ENCODE data around the gene SEZ6L2.
A peak's percentile ranks its signal among the peaks of the same experiment; 100 is the strongest.
"Not testable (repeated sequence)": the region's sequence is repeated elsewhere in the genome, so short reads cannot be mapped to it uniquely, and the experiment has no call there.

The SEZ6L2 gene

GRCh38 chr16:29883987-29884386, 15.4 kb downstream of the SEZ6L2 start:
- no peak for DNase-seq (ENCODE audit: low read depth)

DNA sequence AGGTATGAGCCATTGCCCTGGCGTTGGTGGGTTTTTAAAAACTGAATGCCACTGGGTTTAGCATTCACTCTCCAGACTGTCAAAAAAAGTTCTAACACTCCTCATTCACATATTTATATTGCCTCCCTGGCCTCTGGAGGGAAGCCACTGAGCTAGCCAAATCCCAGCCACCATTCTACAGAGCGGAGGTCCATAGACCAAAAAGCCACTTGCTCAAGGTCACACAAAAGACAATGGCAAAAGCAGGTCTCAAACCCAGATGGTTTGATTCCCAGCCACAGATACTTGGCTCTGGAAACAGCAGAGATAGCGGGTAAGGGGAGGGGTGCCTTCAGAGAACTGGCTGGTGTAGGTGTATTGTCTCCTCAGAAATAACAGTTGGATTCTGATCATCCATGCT, 18.3 kb downstream of the SEZ6L2 start:
- DNase-seq (ENCODE audit: low read depth) = no peak

DNA sequence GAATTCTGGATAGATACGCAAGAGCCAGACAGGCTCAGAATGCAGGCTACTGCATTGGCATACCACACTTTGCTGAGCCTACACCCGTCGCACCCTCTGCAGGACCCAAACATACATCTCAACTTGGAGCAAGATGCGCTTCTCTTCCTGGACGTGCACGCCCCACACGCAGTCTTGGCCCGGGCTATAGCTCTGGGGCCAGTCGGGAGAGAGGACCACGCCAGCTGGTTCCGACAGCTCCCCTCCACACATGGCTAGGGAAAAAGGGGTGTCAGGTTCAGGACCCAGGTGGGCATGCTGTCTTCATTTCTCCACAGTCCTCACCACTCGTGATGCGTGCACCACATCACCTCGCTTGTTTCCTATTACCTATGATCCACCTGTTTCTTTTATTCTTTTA, 21.2 kb downstream of the SEZ6L2 start:
- no peak for DNase-seq (ENCODE audit: low read depth)

GRCh38 chr16:29877266-29877961, 21.9 kb downstream of the SEZ6L2 start:
- DNase-seq (ENCODE audit: low read depth) = peak; percentile 28

DNA sequence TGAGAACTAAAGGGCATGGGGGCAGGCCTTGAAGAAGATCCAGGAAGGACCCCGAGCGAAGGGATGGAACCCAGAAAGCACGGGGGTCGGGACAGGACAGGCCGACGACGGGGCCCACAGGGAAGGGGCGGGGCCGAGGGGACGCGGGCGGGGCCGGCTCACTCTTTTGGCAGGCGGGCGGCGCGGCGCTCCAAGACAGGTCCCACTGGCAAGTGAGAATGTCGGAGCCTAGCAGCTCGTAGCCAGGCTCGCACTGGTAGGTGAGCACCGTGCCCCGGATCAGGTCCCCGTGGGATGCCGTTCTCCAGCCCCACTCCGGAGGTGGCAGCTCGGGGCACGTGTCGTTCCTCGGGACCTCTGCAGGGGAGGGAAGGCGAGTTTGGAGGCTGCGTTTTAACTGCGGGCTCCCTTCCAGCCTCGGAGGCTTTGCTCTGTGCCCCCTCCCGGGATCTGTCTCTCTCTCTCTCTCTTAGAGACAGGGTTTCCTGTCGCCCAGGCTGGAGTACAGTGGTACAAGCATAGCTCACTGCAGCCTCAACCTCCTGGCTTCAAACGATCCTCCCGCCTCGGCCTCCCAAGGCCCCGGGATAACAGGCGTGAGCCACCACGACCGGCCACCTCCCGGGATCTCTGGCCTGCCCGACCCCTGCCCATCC, 22.6 kb downstream of the SEZ6L2 start:
- no peak for DNase-seq (ENCODE audit: low read depth)

- no peak for DNase-seq (ENCODE audit: low read depth)
These were observed 23.1 kb downstream of the SEZ6L2 start for GRCh38 chr16:29876217-29876593.

DNA sequence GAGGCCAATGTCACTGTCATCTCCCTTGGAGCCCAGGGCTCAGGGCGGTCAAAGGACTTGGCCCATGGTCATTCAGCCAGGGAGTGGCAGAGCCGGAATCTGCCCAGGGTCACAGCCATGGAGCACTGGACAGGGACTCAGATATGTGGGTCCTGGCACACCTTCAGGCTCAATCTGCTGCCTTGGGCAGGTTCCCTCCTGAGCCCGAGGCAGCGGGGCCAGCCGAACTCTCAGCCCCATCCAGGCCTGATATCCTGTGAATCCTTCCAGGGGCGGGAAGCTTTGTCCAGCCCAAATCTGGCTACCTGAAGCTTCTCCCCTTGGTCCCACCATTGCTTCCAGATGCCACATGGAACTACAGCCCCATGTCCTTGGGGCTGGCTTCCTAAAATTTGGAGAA, 24.1 kb downstream of the SEZ6L2 start:
- DNase-seq (ENCODE audit: low read depth) = no peak

- DNase-seq (ENCODE audit: low read depth) = no peak
These were observed 26.0 kb downstream of the SEZ6L2 start for GRCh38 chr16:29873319-29873718.

- DNase-seq (ENCODE audit: low read depth) = no peak
These were observed 27.4 kb downstream of the SEZ6L2 start for GRCh38 chr16:29871822-29872546.

- not testable (repeated sequence) for DNase-seq (ENCODE audit: low read depth)
These were observed 30.3 kb downstream of the SEZ6L2 start for GRCh38 chr16:29869067-29869466.

GRCh38 chr16:29868396-29869009, 30.8 kb downstream of the SEZ6L2 start:
- no peak for DNase-seq (ENCODE audit: low read depth)

DNA sequence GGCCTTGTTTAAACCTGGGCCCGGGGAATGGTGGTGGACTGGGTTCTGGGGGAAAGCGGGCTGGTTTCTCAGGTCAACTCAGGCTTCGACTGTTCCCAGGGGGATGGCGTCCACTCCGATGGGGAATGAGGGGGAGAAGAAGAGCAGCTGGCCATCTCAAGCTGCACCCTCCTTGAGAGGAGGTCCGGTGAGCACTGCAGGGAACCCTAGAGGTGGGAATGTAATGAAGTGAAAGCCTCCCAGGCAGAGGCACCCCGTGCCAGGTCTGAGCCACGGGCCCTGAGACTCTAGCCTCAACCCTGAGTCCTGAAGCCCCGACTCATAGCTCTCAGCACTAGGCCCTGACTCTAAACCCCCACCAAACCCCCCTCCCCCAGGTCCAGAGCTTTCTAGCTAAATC, 35.1 kb downstream of the SEZ6L2 start:
- no peak for DNase-seq (ENCODE audit: low read depth)

DNA sequence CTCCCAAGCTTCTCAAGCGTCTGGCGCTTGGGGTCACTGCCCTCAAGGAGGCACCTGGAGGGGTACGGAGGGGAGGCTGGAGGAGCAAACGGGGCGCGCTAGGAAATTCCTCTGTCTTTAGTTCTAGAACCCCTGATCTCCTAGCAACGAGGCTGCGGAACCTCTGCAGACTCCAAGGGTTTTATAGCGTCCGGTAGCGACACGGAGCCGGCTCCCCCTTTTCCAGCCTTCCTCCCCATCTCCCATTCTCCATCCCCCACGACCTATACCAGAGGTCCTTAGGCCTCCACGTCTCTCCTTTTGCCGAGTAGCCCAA, 35.7 kb downstream of the SEZ6L2 start:
- no peak for DNase-seq (ENCODE audit: low read depth)

GRCh38 chr16:29862884-29863668, 36.3 kb downstream of the SEZ6L2 start, which contains the start of gene CDIPT:
Gene CDIPT, minus strand, starts transcription at chr16:29863226. Its CDS starts 369 bp downstream, at chr16:29862857.
- DNase-seq (ENCODE audit: low read depth) = peak; percentile 87

GRCh38 chr16:29862383-29862883, 36.9 kb downstream of the SEZ6L2 start:
- no peak for DNase-seq (ENCODE audit: low read depth)

DNA sequence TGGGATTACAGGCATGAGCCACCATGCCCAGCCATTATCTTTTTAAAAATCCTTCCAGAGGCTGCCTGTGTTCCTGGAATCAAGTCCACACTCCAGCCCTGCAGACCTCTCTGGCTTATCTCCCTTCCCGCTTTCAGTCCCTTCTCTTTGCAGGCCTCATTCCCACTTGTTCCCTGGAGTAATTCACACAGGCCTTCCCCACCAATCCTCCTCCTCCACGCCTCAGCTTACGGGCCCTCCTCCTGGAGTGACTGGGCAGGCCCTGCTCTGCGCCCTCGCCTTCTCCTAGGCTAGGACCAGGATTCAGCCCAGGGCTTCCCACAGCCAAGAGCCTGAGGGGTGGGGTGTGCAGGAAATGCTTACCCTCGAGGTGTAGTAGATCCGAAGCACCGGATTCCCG, 39.1 kb downstream of the SEZ6L2 start:
- DNase-seq (ENCODE audit: low read depth) = no peak

DNA sequence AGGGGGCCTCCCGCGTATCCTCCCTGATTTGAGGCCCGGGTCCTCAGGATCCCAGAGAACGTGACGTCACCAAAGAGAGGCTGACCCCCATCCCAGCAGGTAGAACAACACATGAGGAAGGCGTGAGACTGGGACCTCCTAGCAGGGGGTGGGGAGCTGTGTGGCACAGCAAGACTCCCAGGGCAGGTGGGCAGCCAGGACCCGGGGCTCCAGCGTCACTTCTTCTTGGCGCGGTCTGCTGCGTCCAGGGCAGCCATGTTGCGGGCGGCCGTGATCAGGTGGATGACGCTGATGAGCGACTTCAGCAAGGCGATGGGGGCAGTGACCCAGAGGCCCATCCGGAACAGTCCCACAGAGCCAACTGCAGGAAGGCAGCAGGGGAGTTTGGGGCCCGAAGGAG, 40.4 kb downstream of the SEZ6L2 start:
- no peak for DNase-seq (ENCODE audit: low read depth)

GRCh38 chr16:29858149-29858849, 41.1 kb downstream of the SEZ6L2 start:
- no peak for DNase-seq (ENCODE audit: low read depth)

- DNase-seq (ENCODE audit: low read depth) = no peak
These were observed 42.1 kb downstream of the SEZ6L2 start for GRCh38 chr16:29857133-29857760.

GRCh38 chr16:29854520-29855100, 44.7 kb downstream of the SEZ6L2 start:
- DNase-seq (ENCODE audit: low read depth) = no peak
